Placental epithelial cell (primary cell): ENCODE measurements around the gene OR2A1. TPM values are rescaled to one million over a fixed set of nuclear protein-coding genes. Genes with fewer than 3 reads are reported as not detected.

ENCODE experiments used
- total RNA-seq: library from RNA; depleted of rRNA; stranded (reverse); fragments of >200 nt; gene quantifications from 2 replicates; pipeline ENCODE4 v1.2.3, GENCODE V29; 2012

OR2A1 gene
- not detected in 2 replicates for total RNA-seq

GRCh38 chr7:144311872-144312469 lies at the start of gene OR2A1:
OR2A1 (plus strand) TSS chr7:144312419; CDS start chr7:144318125, 5,706 bp downstream.

GRCh38 chr7:144264692-144265091 lies 47.5 kb upstream of the OR2A1 start, which contains the start of gene OR2A7:
OR2A7 (minus strand) TSS chr7:144264792; CDS start chr7:144259628, 5,164 bp downstream.

GRCh38 chr7:144269188-144269587 lies 43.0 kb upstream of the OR2A1 start, which contains the start of gene CTAGE8:
CTAGE8 (minus strand) TSS chr7:144269288; CDS start chr7:144269250, 38 bp downstream.

GRCh38 chr7:144355176-144355822 lies 43.1 kb downstream of the OR2A1 start, which contains the start of gene ARHGEF5:
ARHGEF5 (plus strand) TSS chr7:144355402; CDS start chr7:144362670, 7,268 bp downstream.

Other genes starting within 250 kb of the OR2A1 start
- not detected in 2 replicates for gene OR2A25, start 242.6 kb upstream of the OR2A1 start, total RNA-seq
- not detected in 2 replicates for gene OR2A12, start 226.1 kb upstream of the OR2A1 start, total RNA-seq
- gene OR2A2, start 202.8 kb upstream of the OR2A1 start, total RNA-seq: not detected in 2 replicates
- not detected in 2 replicates for gene OR2A14, start 189.2 kb upstream of the OR2A1 start, total RNA-seq
- gene CTAGE4, start 129.0 kb upstream of the OR2A1 start, total RNA-seq: 4.7 and 10.6 TPM in 2 replicates
- 0.11 and 6.3 TPM in 2 replicates for gene ARHGEF35, start 116.6 kb upstream of the OR2A1 start, total RNA-seq
- not detected in 2 replicates for gene OR2A42, start 72.8 kb upstream of the OR2A1 start, total RNA-seq
- gene OR2A7, start 47.6 kb upstream of the OR2A1 start, total RNA-seq: 5.6 and 7.1 TPM in 2 replicates
- gene CTAGE8, start 43.1 kb upstream of the OR2A1 start, total RNA-seq: 7.9 TPM in 1 of 2 replicates, not detected in the other
- gene ARHGEF5, start 43.0 kb downstream of the OR2A1 start, total RNA-seq: 29.1 and 55.1 TPM in 2 replicates
- not detected in 2 replicates for gene NOBOX, start 91.3 kb downstream of the OR2A1 start, total RNA-seq